DMS114 treated with DMSO at 0.1 percent for 48 hours (cell line): ENCODE measurements around the gene PAH.
A peak's percentile ranks its signal among the peaks of the same experiment; 100 is the strongest.

Experiments
- DNase-seq: peaks from one replicate; lab custom pipeline; 2025; ENCODE audit not compliant: unreplicated experiment; lab: John Stamatoyannopoulos, UW

The PAH gene

GRCh38 chr12:102917026-102917787 lies at the start of gene PAH:
Gene PAH (minus strand): TSS chr12:102917244. CDS start chr12:102917130, 114 bp downstream.
- no peak for DNase-seq

- DNase-seq, result no peak
Observed at GRCh38 chr12:102966200-102966863, 49.3 kb upstream of the PAH start.

GRCh38 chr12:102965281-102966155 lies 48.5 kb upstream of the PAH start:
- DNase-seq, result no peak

- DNase-seq, result no peak
Observed at GRCh38 chr12:102964872-102965271, 47.8 kb upstream of the PAH start.

GRCh38 chr12:102963796-102964195 lies 46.8 kb upstream of the PAH start:
- no peak for DNase-seq

GRCh38 chr12:102962986-102963385 lies 45.9 kb upstream of the PAH start:
- DNase-seq, result no peak

- DNase-seq, result no peak
Observed at GRCh38 chr12:102962532-102962931, 45.5 kb upstream of the PAH start.

GRCh38 chr12:102961466-102961855 lies 44.4 kb upstream of the PAH start:
- no peak for DNase-seq

- DNase-seq, result peak; percentile 33
Observed at GRCh38 chr12:102960766-102961465, 43.9 kb upstream of the PAH start.

- no peak for DNase-seq
Observed at GRCh38 chr12:102959391-102959790, 42.3 kb upstream of the PAH start.

- no peak for DNase-seq
Observed at GRCh38 chr12:102958830-102959176, 41.8 kb upstream of the PAH start.

GRCh38 chr12:102958073-102958829 lies 41.2 kb upstream of the PAH start:
- peak; percentile 22 for DNase-seq

GRCh38 chr12:102957339-102958050 lies 40.5 kb upstream of the PAH start, which contains the start of gene ASCL1:
Gene ASCL1 (plus strand): TSS chr12:102957674. CDS start chr12:102958245, 571 bp downstream.
- peak; percentile 12 for DNase-seq

- no peak for DNase-seq
Observed at GRCh38 chr12:102956738-102957327, 39.8 kb upstream of the PAH start.

- no peak for DNase-seq
Observed at GRCh38 chr12:102955926-102956737, 39.1 kb upstream of the PAH start.

GRCh38 chr12:102954134-102954533 lies 37.1 kb upstream of the PAH start:
- DNase-seq, result no peak

GRCh38 chr12:102953221-102953620 lies 36.2 kb upstream of the PAH start:
- no peak for DNase-seq

- DNase-seq, result no peak
Observed at GRCh38 chr12:102951841-102952240, 34.8 kb upstream of the PAH start.
